Immature natural killer cell (primary cell): ENCODE measurements around the gene VIPR2. TPM values are rescaled to one million over a fixed set of nuclear protein-coding genes. Genes with fewer than 3 reads are reported as not detected.
"Not testable (repeated sequence)": the region's sequence is repeated elsewhere in the genome, so short reads cannot be mapped to it uniquely, and the experiment has no call there.

Source experiments
- DNase-seq, 3 donors: peaks; one replicate each; pipeline ENCODE4 v3.0.0; 2022; ENCODE audit warnings: mixed read lengths in 1 of 3
- H3K27ac Mint-ChIP-seq, 6 donors: one replicate each; pipeline ENCODE4 v1.8.0; 2020; ENCODE audit warnings: mixed read lengths in 6 of 6, mild to moderate bottlenecking in 5 of 6, inconsistent platforms in 4 of 6, moderate library complexity in 3 of 6
- H3K27me3 Mint-ChIP-seq, 3 donors: one replicate each; pipeline ENCODE4 v1.8.0; 2020 to 2021; ENCODE audit warnings: low read depth in 3 of 3, mild to moderate bottlenecking in 3 of 3, mixed read lengths in 3 of 3, moderate library complexity in 3 of 3, inconsistent platforms in 1 of 3
- H3K36me3 Mint-ChIP-seq, 3 donors: one replicate each; pipeline ENCODE4 v1.8.0; 2020; ENCODE audit warnings: mixed read lengths in 3 of 3, inconsistent platforms in 2 of 3, mild to moderate bottlenecking in 2 of 3
- H3K4me1 Mint-ChIP-seq, 2 donors: one replicate each; pipeline ENCODE4 v1.8.0; 2020; ENCODE audit warnings: inconsistent platforms in 2 of 2, mild to moderate bottlenecking in 2 of 2, mixed read lengths in 2 of 2, moderate library complexity in 1 of 2
- H3K4me3 Mint-ChIP-seq, 5 donors: one replicate each; pipeline ENCODE4 v1.8.0; 2020; ENCODE audit warnings: mild to moderate bottlenecking in 5 of 5, mixed read lengths in 5 of 5, inconsistent platforms in 3 of 5, moderate library complexity in 3 of 5
- H3K9me3 Mint-ChIP-seq, 6 donors: one replicate each; pipeline ENCODE4 v1.8.0; 2020; ENCODE audit warnings: mild to moderate bottlenecking in 6 of 6, mixed read lengths in 6 of 6, inconsistent platforms in 4 of 6, moderate library complexity in 3 of 6
- polyA plus RNA-seq, 3 donors: library from polyadenylated mRNA; unstranded; fragments of 300-500 nt; fragmentation: Illumina TruSeq; gene quantifications; one replicate each; pipeline ENCODE4 v1.2.3, GENCODE V29; 2021

The VIPR2 gene
- polyA plus RNA-seq, 3 donors from 2014 or later = 0.41 to 5.2 (median 2.4) TPM

GRCh38 chr7:159126311-159127260 is 18.1 kb downstream of the VIPR2 start:
- no peaks in the 10 kb centered on the region for H3K9me3 Mint-ChIP-seq
- no peaks in the 10 kb centered on the region for H3K4me1 Mint-ChIP-seq
- no peak for DNase-seq
- H3K4me3 Mint-ChIP-seq = no peak overlapping the region
- peaks cover 0 to 5% (median 4%) of the 10 kb centered on the region in 3 donors for H3K27me3 Mint-ChIP-seq
- peaks cover 2 to 4% (median 4%) of the 10 kb centered on the region in 3 donors for H3K36me3 Mint-ChIP-seq
- H3K27ac Mint-ChIP-seq = no peak overlapping the region

- Mint-ChIP-seq H3K4me1 (no peaks in the 10 kb centered on the region), H3K4me3 (no peak overlapping the region), H3K27me3 (peaks cover 0 to 5% (median 4%) of the 10 kb centered on the region in 3 donors), H3K9me3 (no peaks in the 10 kb centered on the region), H3K36me3 (peaks cover 0 to 4% (median 3%) of the 10 kb centered on the region in 3 donors), H3K27ac (no peak overlapping the region)
- no peak for DNase-seq
Measured at GRCh38 chr7:159125955-159126270, 18.8 kb downstream of the VIPR2 start.

GRCh38 chr7:159125104-159125954 is 19.3 kb downstream of the VIPR2 start:
- H3K4me1 Mint-ChIP-seq = no peaks in the 10 kb centered on the region
- H3K27ac Mint-ChIP-seq = peak overlapping the region in 1 of 6 donors; percentile 17
- H3K36me3 Mint-ChIP-seq = peaks cover 0 to 4% (median 3%) of the 10 kb centered on the region in 3 donors
- H3K27me3 Mint-ChIP-seq = peaks cover 0 to 5% (median 4%) of the 10 kb centered on the region in 3 donors
- no peak overlapping the region for H3K4me3 Mint-ChIP-seq
- no peaks in the 10 kb centered on the region for H3K9me3 Mint-ChIP-seq
- no peak for DNase-seq

- H3K27ac Mint-ChIP-seq, H3K4me3 Mint-ChIP-seq, DNase-seq, H3K4me1 Mint-ChIP-seq, H3K27me3 Mint-ChIP-seq, H3K9me3 Mint-ChIP-seq, H3K36me3 Mint-ChIP-seq: not testable (repeated sequence)
Measured at GRCh38 chr7:159123793-159124192, 20.9 kb downstream of the VIPR2 start.

DNA sequence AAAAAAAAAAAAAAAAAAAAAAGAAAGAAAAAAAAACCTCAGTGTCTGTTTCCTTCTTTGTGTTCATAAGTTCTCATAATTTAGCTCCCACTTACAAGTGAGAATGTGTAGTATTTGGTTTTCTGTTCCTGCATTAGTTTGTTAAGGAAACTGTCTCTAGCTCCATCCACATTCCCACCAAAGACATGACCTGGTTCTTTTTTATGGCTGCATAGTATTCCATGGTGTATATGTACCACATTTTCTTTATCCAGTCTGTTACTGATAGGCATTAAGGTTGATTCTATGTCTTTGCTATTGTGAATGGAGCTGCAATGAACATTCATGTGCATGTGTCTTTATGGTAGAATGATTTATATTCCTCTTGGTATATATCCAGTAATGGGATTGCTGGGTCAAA is 21.4 kb downstream of the VIPR2 start:
- H3K27ac Mint-ChIP-seq, H3K36me3 Mint-ChIP-seq, H3K4me1 Mint-ChIP-seq, H3K9me3 Mint-ChIP-seq, H3K27me3 Mint-ChIP-seq, H3K4me3 Mint-ChIP-seq, DNase-seq: not testable (repeated sequence)

- no peaks in the 10 kb centered on the region for H3K9me3 Mint-ChIP-seq
- DNase-seq = no peak
Measured at GRCh38 chr7:159122276-159122675, 22.4 kb downstream of the VIPR2 start.

GRCh38 chr7:159121476-159121875 is 23.2 kb downstream of the VIPR2 start:
- peaks cover 0 to 4% (median 3%) of the 10 kb centered on the region in 3 donors for H3K36me3 Mint-ChIP-seq
- H3K4me3 Mint-ChIP-seq = no peak overlapping the region
- peaks cover 0 to 2% (median 2%) of the 10 kb centered on the region in 3 donors for H3K27me3 Mint-ChIP-seq
- H3K9me3 Mint-ChIP-seq = no peaks in the 10 kb centered on the region
- no peak overlapping the region for H3K27ac Mint-ChIP-seq
- DNase-seq = no peak
- no peaks in the 10 kb centered on the region for H3K4me1 Mint-ChIP-seq

More at GRCh38 chr7:159122276-159122675, 22.4 kb downstream of the VIPR2 start:
- Mint-ChIP-seq H3K4me1 (no peaks in the 10 kb centered on the region), H3K4me3 (no peak overlapping the region), H3K36me3 (peaks cover 0 to 4% (median 3%) of the 10 kb centered on the region in 3 donors), H3K27me3 (peaks cover 0 to 2% (median 2%) of the 10 kb centered on the region in 3 donors), H3K27ac (no peak overlapping the region)

GRCh38 chr7:159121068-159121467 is 23.6 kb downstream of the VIPR2 start:
- Mint-ChIP-seq H3K4me3 (no peak overlapping the region), H3K9me3 (no peaks in the 10 kb centered on the region), H3K4me1 (no peaks in the 10 kb centered on the region), H3K27ac (no peak overlapping the region), H3K27me3 (peaks cover 0 to 3% (median 2%) of the 10 kb centered on the region in 3 donors), H3K36me3 (peaks cover 0 to 3% (median 2%) of the 10 kb centered on the region in 3 donors)
- no peak for DNase-seq

GRCh38 chr7:159120540-159120919 is 24.1 kb downstream of the VIPR2 start:
- DNase-seq = no peak
- H3K36me3 Mint-ChIP-seq = peaks cover 0 to 3% (median 0%) of the 10 kb centered on the region in 3 donors

GRCh38 chr7:159119851-159120539 is 24.7 kb downstream of the VIPR2 start:
- no peak overlapping the region for H3K27ac Mint-ChIP-seq
- no peaks in the 10 kb centered on the region for H3K9me3 Mint-ChIP-seq
- H3K36me3 Mint-ChIP-seq = peaks cover 0 to 3% (median 0%) of the 10 kb centered on the region in 3 donors
- H3K4me1 Mint-ChIP-seq = no peaks in the 10 kb centered on the region
- H3K4me3 Mint-ChIP-seq = no peak overlapping the region
- no peak for DNase-seq
- H3K27me3 Mint-ChIP-seq = peaks cover 0 to 8% (median 2%) of the 10 kb centered on the region in 3 donors

More at GRCh38 chr7:159120540-159120919, 24.1 kb downstream of the VIPR2 start:
- Mint-ChIP-seq H3K4me1 (no peaks in the 10 kb centered on the region), H3K27ac (no peak overlapping the region), H3K9me3 (no peaks in the 10 kb centered on the region), H3K4me3 (no peak overlapping the region), H3K27me3 (peaks cover 0 to 8% (median 2%) of the 10 kb centered on the region in 3 donors)

DNA sequence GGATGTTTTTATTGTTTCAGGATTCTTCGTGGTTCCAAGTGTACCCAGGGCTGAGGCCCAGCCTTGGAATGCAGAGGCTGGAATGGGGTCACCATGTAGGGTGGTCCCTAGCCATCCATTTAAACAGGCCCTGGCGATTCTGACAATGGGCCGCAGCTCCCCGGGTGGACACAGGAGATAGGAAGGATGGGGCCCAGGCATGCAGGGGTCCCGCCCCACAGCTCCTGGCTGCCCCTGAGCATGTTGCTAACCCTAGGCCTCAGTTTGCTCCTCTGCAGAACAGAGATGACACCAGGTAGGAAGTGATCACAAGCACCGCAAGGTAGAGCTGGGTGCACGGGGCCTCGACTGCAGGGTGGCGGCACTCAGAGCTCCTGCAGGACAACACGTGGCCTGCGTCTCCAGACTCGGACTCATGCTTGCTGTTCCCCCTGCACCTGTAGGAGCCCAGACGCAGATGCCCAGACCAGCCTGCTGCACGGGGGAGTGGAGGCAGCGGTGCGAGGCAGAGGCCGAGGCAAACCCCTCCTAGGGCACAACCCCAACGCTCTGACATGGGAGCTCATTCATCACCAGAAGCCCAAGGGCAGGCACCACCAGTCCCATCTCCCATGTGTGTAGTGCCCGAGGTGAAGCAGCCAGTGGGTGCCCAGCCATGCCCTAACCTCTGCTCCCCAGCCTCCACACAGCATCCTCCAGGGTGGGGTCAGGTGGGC is 25.5 kb downstream of the VIPR2 start:
- no peak overlapping the region for H3K4me3 Mint-ChIP-seq
- H3K27me3 Mint-ChIP-seq = peaks cover 0 to 8% (median 2%) of the 10 kb centered on the region in 3 donors
- no peak for DNase-seq
- H3K36me3 Mint-ChIP-seq = peaks cover 0 to 3% (median 0%) of the 10 kb centered on the region in 3 donors
- H3K4me1 Mint-ChIP-seq = no peaks in the 10 kb centered on the region
- H3K9me3 Mint-ChIP-seq = no peaks in the 10 kb centered on the region
- no peak overlapping the region for H3K27ac Mint-ChIP-seq

DNA sequence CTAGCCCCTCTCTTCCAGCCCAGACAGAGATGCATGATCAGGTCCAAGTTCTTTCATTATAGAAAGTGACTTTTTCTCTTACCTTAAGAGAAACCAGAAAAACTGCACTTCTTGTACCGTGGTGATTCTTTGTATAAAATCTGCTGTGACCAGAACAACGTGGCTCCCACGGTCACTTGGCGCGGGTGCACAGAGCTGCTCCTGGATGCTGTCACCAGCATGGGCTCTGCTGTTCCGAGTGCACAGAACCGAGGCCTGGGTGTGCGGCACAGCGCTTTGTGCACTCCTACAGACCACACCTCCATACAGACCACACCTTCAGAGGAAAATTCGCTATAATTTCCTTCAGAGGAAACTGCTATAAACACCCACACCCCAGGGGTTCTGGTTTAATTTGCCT is 26.0 kb downstream of the VIPR2 start:
- DNase-seq = no peak
- H3K9me3 Mint-ChIP-seq = no peaks in the 10 kb centered on the region
- H3K36me3 Mint-ChIP-seq = peaks cover 0 to 3% (median 0%) of the 10 kb centered on the region in 3 donors
- no peak overlapping the region for H3K4me3 Mint-ChIP-seq
- no peaks in the 10 kb centered on the region for H3K4me1 Mint-ChIP-seq
- H3K27me3 Mint-ChIP-seq = peaks cover 0 to 8% (median 2%) of the 10 kb centered on the region in 3 donors
- H3K27ac Mint-ChIP-seq = no peak overlapping the region

DNA sequence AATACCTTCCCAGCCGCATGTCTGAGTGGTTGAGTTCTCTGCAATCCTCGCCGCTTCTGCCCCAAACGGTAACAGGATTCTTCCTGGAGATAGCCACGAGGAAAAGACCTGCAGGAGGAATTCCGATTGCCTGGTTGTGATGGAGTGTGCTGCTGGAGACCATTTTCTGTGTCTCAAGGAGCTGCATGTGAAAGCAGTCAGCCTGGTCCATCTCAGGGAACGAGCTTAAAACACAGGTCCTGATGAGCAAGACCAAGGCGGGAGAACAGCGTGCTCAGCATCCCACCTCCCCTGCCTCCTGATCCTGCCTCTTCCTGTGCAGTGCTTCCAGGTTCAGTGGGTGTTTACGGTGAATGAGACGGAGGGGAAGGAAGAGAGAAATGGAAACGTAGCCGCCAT is 26.5 kb downstream of the VIPR2 start:
- H3K4me3 Mint-ChIP-seq = no peak overlapping the region
- no peaks in the 10 kb centered on the region for H3K4me1 Mint-ChIP-seq
- no peak overlapping the region for H3K27ac Mint-ChIP-seq
- H3K27me3 Mint-ChIP-seq = peaks cover 0 to 8% (median 2%) of the 10 kb centered on the region in 3 donors
- no peaks in the 10 kb centered on the region for H3K9me3 Mint-ChIP-seq
- DNase-seq = no peak
- peaks cover 0 to 3% (median 0%) of the 10 kb centered on the region in 3 donors for H3K36me3 Mint-ChIP-seq
